ENCODE measurements around the gene PDE11A.

DNA sequence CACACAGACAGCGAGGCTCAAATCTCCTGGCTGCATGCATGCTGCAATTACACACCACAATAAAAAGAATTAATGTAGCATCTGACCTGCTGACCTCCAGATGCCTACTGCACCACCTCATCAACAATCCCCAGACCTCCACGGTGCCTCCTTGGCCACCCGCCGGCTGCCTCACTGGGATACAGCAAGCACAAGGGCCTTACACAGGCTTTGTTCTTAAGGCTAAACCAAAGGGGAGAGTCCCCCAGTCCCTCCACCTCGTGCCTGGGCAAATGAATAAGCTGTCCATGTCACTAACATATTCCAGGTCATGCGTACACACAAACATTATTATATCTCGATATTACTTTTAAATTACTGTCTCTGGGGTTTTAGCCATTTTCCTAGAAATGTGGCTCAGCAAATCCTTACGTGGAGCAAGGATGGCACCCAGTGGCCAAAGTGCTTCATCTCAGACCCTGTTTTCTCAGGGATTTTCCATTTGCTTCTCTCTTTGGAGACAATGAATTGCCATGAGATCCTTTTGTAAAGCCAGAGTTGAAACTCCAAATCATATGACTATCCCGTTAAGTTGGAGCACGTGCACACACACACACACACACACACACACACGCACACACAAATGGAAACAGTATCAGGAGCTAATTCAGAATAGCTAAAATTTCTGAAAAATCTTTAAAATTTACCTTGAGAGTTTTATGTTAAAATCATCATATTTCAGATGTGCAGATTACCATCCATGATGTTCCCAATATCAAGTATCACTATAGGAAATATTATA is 313.8 kb downstream of the PDE11A start:
- peak in 3 of 4 donors; percentile 20 to 33 (median 30) for TF ChIP-seq CTCF (IDR thresholded peaks at IDR 0.05)
- TF ChIP-seq POLR2A (IDR thresholded peaks at IDR 0.05), result no peak
